Smooth muscle cell (in vitro differentiated cells): ENCODE data around the gene IRF1. TPM values are rescaled to one million over a fixed set of nuclear protein-coding genes. Genes with fewer than 3 reads are reported as not detected.
"Not testable (repeated sequence)": the region's sequence is repeated elsewhere in the genome, so short reads cannot be mapped to it uniquely, and the experiment has no call there.

Experiments
- DNase-seq: peaks from one replicate; lab custom pipeline; 2025; ENCODE audit not compliant: unreplicated experiment; lab: John Stamatoyannopoulos, UW
- H2AFZ ChIP-seq: fragments of 200-600 bp; sonication (generic); 2 replicates; pipeline ENCODE4 v1.6.0; 2016; ENCODE audit warnings: antibody characterized with exemption, low read depth, mild to moderate bottlenecking
- H3F3A ChIP-seq: fragments of 200-600 bp; sonication (generic); 2 replicates; pipeline ENCODE4 v1.6.0; 2017; ENCODE audit warnings: antibody characterized with exemption, low read depth
- H3K27ac ChIP-seq: fragments of 200-600 bp; sonication (generic); 2 replicates; pipeline ENCODE4 v1.5.1; 2016; ENCODE audit warnings: low read depth, mild to moderate bottlenecking
- H3K27me3 ChIP-seq: fragments of 200-600 bp; sonication (generic); 2 replicates; pipeline ENCODE4 v1.6.1; 2016; ENCODE audit warnings: low read depth, mild to moderate bottlenecking
- H3K36me3 ChIP-seq: fragments of 200-600 bp; sonication (generic); 2 replicates; pipeline ENCODE4 v1.5.1; 2016; ENCODE audit warnings: low read depth
- H3K4me1 ChIP-seq: fragments of 200-600 bp; sonication (generic); 2 replicates; pipeline ENCODE4 v1.5.1; 2016; ENCODE audit warnings: low read depth
- H3K4me2 ChIP-seq: fragments of 200-600 bp; sonication (generic); 2 replicates; pipeline ENCODE4 v1.6.0; 2016; ENCODE audit warnings: mild to moderate bottlenecking
- H3K4me3 ChIP-seq: fragments of 200-600 bp; sonication (generic); 2 replicates; pipeline ENCODE4 v1.5.1; 2016; ENCODE audit warnings: mild to moderate bottlenecking
- H3K79me2 ChIP-seq: fragments of 200-600 bp; sonication (generic); 2 replicates; pipeline ENCODE4 v1.6.0; 2016; ENCODE audit warnings: low read depth, mild to moderate bottlenecking
- H3K9ac ChIP-seq: fragments of 200-600 bp; sonication (generic); 2 replicates; pipeline ENCODE4 v1.6.0; 2016; ENCODE audit warnings: low read depth
- H3K9me3 ChIP-seq: fragments of 200-600 bp; sonication (generic); replicated peaks from 2 replicates; pipeline ENCODE4 v1.5.1; 2016; ENCODE audit warnings: low read depth
- H4K20me1 ChIP-seq: fragments of 200-600 bp; sonication (generic); 2 replicates; pipeline ENCODE4 v1.6.0; 2016; ENCODE audit warnings: low read depth
- CTCF ChIP-seq: fragments of 200-600 bp; sonication (generic); IDR thresholded peaks from 2 replicates; pipeline ENCODE4 v1.5.1; 2017; ENCODE audit warnings: borderline replicate concordance, mild to moderate bottlenecking, antibody characterized with exemption; ENCODE audit not compliant: insufficient read depth, poor library complexity, severe bottlenecking
- whole genome bisulfite sequencing: methylation state at CpG from one replicate; pipeline ENCODE4 v1.1.7; 2016; ENCODE audit warnings: low lambda C conversion rate; 5-methylcytosine and 5-hydroxymethylcytosine counted together
- polyA plus RNA-seq: library from polyadenylated mRNA; unstranded; fragments of >200 nt; fragmentation: Nextera tagmentation; extraction: Ambion mirVana; gene quantifications from 2 replicates; pipeline ENCODE4 v1.2.1, GENCODE V29; 2016
- total RNA-seq: library from RNA; depleted of rRNA; stranded (reverse); fragments of >200 nt; gene quantifications from 2 replicates; pipeline ENCODE4 v1.2.3, GENCODE V29; 2014

Gene IRF1
- total and polyA plus RNA-seq, 2 experiments from 2014 or later, result 15.7 to 19.1 TPM

- TF ChIP-seq CTCF, result no peak
- Histone ChIP-seq H3K4me2 (peak overlapping the region; percentile 11), H4K20me1 (no peaks in the 10 kb centered on the region), H3K4me1 (peaks cover 15% of the 10 kb centered on the region), H3K9ac (no peak overlapping the region), H3K36me3 (no peaks in the 10 kb centered on the region), H3K9me3 (no peaks in the 10 kb centered on the region), H3K4me3 (no peak overlapping the region), H3K27ac (peak overlapping the region; percentile 70), H2AFZ (peak overlapping the region; percentile 25), H3F3A (peaks cover 8% of the 10 kb centered on the region), H3K79me2 (no peaks in the 10 kb centered on the region), H3K27me3 (no peaks in the 10 kb centered on the region)
- WGBS, result 32% methylated on average over 7 of the region's 7 CpGs
- DNase-seq, result no peak
These were observed 51.0 kb downstream of the IRF1 start for GRCh38 chr5:132439521-132440089.

- no peak for TF ChIP-seq CTCF
- peaks cover 22% of the 10 kb centered on the region for H3K4me1 ChIP-seq
- WGBS, result 94% methylated on average over 4 of the region's 4 CpGs
- peak overlapping the region; percentile 70 for H3K27ac ChIP-seq
- H3K4me2 ChIP-seq, result peak overlapping the region; percentile 11
- H3K36me3 ChIP-seq, result no peaks in the 10 kb centered on the region
- H3K4me3 ChIP-seq, result no peak overlapping the region
- H3K79me2 ChIP-seq, result no peaks in the 10 kb centered on the region
- no peaks in the 10 kb centered on the region for H3K9me3 ChIP-seq
- H4K20me1 ChIP-seq, result no peaks in the 10 kb centered on the region
- no peak for DNase-seq
- no peak overlapping the region for H2AFZ ChIP-seq
- H3F3A ChIP-seq, result peaks cover 8% of the 10 kb centered on the region
- no peak overlapping the region for H3K9ac ChIP-seq
- no peaks in the 10 kb centered on the region for H3K27me3 ChIP-seq
These were observed 51.7 kb downstream of the IRF1 start for GRCh38 chr5:132438917-132439316.

GRCh38 chr5:132438267-132438645 lies 52.3 kb downstream of the IRF1 start:
- H2AFZ ChIP-seq, result peak overlapping the region; percentile 48
- not testable (repeated sequence) for H3K27me3 ChIP-seq, H3K9me3 ChIP-seq, H3K36me3 ChIP-seq, H3K79me2 ChIP-seq, DNase-seq, H4K20me1 ChIP-seq, H3K9ac ChIP-seq, H3K4me3 ChIP-seq, H3F3A ChIP-seq
- H3K4me2 ChIP-seq, result peak overlapping the region; percentile 70
- WGBS, result 95% methylated on average over 3 of the region's 3 CpGs
- H3K27ac ChIP-seq, result peak overlapping the region; percentile 73
- H3K4me1 ChIP-seq, result peaks cover 23% of the 10 kb centered on the region

DNA sequence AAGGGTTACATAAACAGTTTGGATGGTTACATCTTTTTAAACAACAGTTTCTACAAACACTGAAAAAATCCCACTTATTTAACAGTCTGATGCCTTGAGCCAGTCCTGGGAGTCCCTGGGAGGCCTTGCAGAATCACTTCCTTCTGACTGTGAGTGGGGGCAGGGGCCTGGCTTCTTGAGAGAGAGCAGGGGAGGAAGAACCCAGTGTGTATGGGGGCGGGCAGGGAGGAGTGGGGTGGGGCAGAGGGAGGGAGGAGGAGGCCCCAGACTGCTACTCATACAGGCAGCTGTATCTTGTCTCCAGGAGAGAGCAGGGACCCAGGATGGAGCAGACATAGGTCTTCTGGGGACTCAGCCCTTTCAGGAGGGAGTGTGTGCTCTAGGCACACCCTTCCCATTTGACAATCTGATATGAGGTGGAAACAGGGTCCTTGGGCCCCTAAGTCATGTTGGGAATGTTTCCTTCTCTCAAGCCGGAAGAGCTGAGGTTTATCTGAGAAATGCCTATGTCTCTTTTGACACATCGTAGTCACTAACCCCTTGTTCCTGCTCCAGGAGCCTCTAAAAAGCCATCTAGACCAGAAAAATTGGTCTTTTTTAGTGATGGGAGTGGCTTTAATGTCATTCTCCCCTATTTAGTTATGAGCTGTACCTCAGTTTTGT lies 52.8 kb downstream of the IRF1 start:
- Histone ChIP-seq H3K27ac (peak overlapping the region; percentile 73), H3K9me3 (no peaks in the 10 kb centered on the region), H3K4me1 (peaks cover 23% of the 10 kb centered on the region), H3K36me3 (no peaks in the 10 kb centered on the region), H3F3A (peaks cover 8% of the 10 kb centered on the region), H3K79me2 (no peaks in the 10 kb centered on the region), H3K4me3 (no peak overlapping the region), H4K20me1 (no peaks in the 10 kb centered on the region), H3K4me2 (peak overlapping the region; percentile 70), H3K27me3 (no peaks in the 10 kb centered on the region), H3K9ac (no peak overlapping the region), H2AFZ (peak overlapping the region; percentile 48)
- WGBS, result 28% methylated on average over 2 of the region's 3 CpGs
- TF ChIP-seq CTCF, result no peak
- DNase-seq, result peak; percentile 40
